Stimulated activated CD4-positive, alpha-beta T cell treated with anti-CD3 and anti-CD28 coated beads, Interleukin-1b, Interleukin-23, amount 100 ng/mL, for 48 hours (primary cell): Measurements from ENCODE around the gene PIP4K2A.

Source experiments
- DNase-seq: peaks from one replicate; pipeline ENCODE4 v3.0.0-alpha.2; 2020

PIP4K2A gene

GRCh38 chr10:22589851-22590514, 124.4 kb downstream of the PIP4K2A start:
- no peak for DNase-seq

GRCh38 chr10:22588462-22588861, 125.9 kb downstream of the PIP4K2A start:
- DNase-seq = no peak

GRCh38 chr10:22583683-22584082, 130.7 kb downstream of the PIP4K2A start:
- DNase-seq = no peak

GRCh38 chr10:22581461-22581860, 132.9 kb downstream of the PIP4K2A start:
- DNase-seq = no peak

GRCh38 chr10:22580711-22581110, 133.7 kb downstream of the PIP4K2A start:
- DNase-seq = no peak

- DNase-seq = no peak
Measured at GRCh38 chr10:22579826-22580225, 134.6 kb downstream of the PIP4K2A start.

- no peak for DNase-seq
Measured at GRCh38 chr10:22573820-22574569, 140.4 kb downstream of the PIP4K2A start.

- peak; percentile 19 for DNase-seq
Measured at GRCh38 chr10:22570733-22571430, 143.5 kb downstream of the PIP4K2A start.

GRCh38 chr10:22570234-22570633, 144.1 kb downstream of the PIP4K2A start:
- DNase-seq = no peak

- no peak for DNase-seq
Measured at GRCh38 chr10:22568928-22569327, 145.4 kb downstream of the PIP4K2A start.

- DNase-seq = no peak
Measured at GRCh38 chr10:22564060-22564459, 150.3 kb downstream of the PIP4K2A start.

GRCh38 chr10:22561909-22562308, 152.5 kb downstream of the PIP4K2A start:
- no peak for DNase-seq

- DNase-seq = no peak
Measured at GRCh38 chr10:22560913-22561239, 153.5 kb downstream of the PIP4K2A start.

- DNase-seq = no peak
Measured at GRCh38 chr10:22560096-22560912, 154.1 kb downstream of the PIP4K2A start.

GRCh38 chr10:22557321-22557720, 157.1 kb downstream of the PIP4K2A start:
- no peak for DNase-seq

GRCh38 chr10:22556774-22557173, 157.6 kb downstream of the PIP4K2A start:
- no peak for DNase-seq

- DNase-seq = no peak
Measured at GRCh38 chr10:22554461-22555182, 159.8 kb downstream of the PIP4K2A start.

- DNase-seq = no peak
Measured at GRCh38 chr10:22553452-22553995, 160.9 kb downstream of the PIP4K2A start.

- no peak for DNase-seq
Measured at GRCh38 chr10:22552888-22553378, 161.4 kb downstream of the PIP4K2A start.

- DNase-seq = no peak
Measured at GRCh38 chr10:22551681-22552365, 162.6 kb downstream of the PIP4K2A start.

- peak; percentile 56 for DNase-seq
Measured at GRCh38 chr10:22550732-22551131, 163.6 kb downstream of the PIP4K2A start.
